Right renal pelvis (tissue), 4 donors: ENCODE results near the gene HES4. TPM values are rescaled to one million over a fixed set of nuclear protein-coding genes. Genes with fewer than 3 reads are reported as not detected.

ENCODE experiments used
- DNase-seq, 4 donors: peaks; one replicate each; pipeline ENCODE4 v3.0.0-alpha.2; 2013; ENCODE audit warnings: low read depth in 4 of 4, low spot score in 3 of 4, missing footprints in 1 of 4
- polyA plus RNA-seq, 4 donors: library from polyadenylated mRNA; unstranded; fragments of 120-200 nt; gene quantifications; one replicate each; pipeline ENCODE4 v1.2.1, GENCODE V29; 2013; ENCODE audit not compliant: insufficient read length in 4 of 4

Gene HES4
- polyA plus RNA-seq, 4 donors: 16.7 to 56.7 (median 20.2) TPM

- no peak for DNase-seq
Observed at GRCh38 chr1:954927-955326, 45.0 kb downstream of the HES4 start.

- DNase-seq: no peak
Observed at GRCh38 chr1:953524-954320, 46.2 kb downstream of the HES4 start.

GRCh38 chr1:952603-953002 lies 47.3 kb downstream of the HES4 start:
- DNase-seq: no peak

GRCh38 chr1:952201-952600 lies 47.7 kb downstream of the HES4 start:
- no peak for DNase-seq

- no peak for DNase-seq
Observed at GRCh38 chr1:951364-951763, 48.5 kb downstream of the HES4 start.

GRCh38 chr1:950881-951280 lies 49.0 kb downstream of the HES4 start:
- DNase-seq: no peak

GRCh38 chr1:950268-950667 lies 49.6 kb downstream of the HES4 start:
- no peak for DNase-seq

Other genes with a start within 250 kb of the HES4 start
- gene SAMD11, start 76.2 kb downstream of the HES4 start, polyA plus RNA-seq: 10 to 100 TPM; 54.0 to 86.3 (median 65.2) TPM
- 10 to 100 TPM; 53.1 to 65.2 (median 57.0) TPM for gene NOC2L, start 40.8 kb downstream of the HES4 start, polyA plus RNA-seq
- gene KLHL17, start 39.5 kb downstream of the HES4 start, polyA plus RNA-seq: 10 to 100 TPM in 2 of 4 donors, 1 to 10 TPM in 2; 9.3 to 15.2 (median 11.3) TPM
- gene PLEKHN1, start 33.6 kb downstream of the HES4 start, polyA plus RNA-seq: 1 to 10 TPM in 1 of 4 donors, under 1 TPM in 3; 0.13 to 1.2 (median 0.46) TPM
- gene PERM1, start 18.0 kb downstream of the HES4 start, polyA plus RNA-seq: under 1 TPM in 3 of 4 donors, not detected in 1; 0.14 to 0.38 (median 0.37) TPM
- gene ISG15, start 13.4 kb upstream of the HES4 start, polyA plus RNA-seq: 10 to 100 TPM in 3 of 4 donors, 1 to 10 TPM in 1; 9.1 to 15.7 (median 13.3) TPM
- gene AGRN, start 20.0 kb upstream of the HES4 start, polyA plus RNA-seq: 100 to 1,000 TPM; 200 to 311 (median 231) TPM
- gene RNF223, start 74.2 kb upstream of the HES4 start, polyA plus RNA-seq: under 1 TPM; 0.14 to 0.88 (median 0.37) TPM
- 10 to 100 TPM in 1 of 4 donors, 1 to 10 TPM in 3; 7.9 to 14.8 (median 9.5) TPM for gene C1orf159, start 116.0 kb upstream of the HES4 start, polyA plus RNA-seq
- gene TTLL10, start 173.8 kb upstream of the HES4 start, polyA plus RNA-seq: under 1 TPM; 0.33 to 0.83 (median 0.63) TPM
- 1 to 10 TPM in 1 of 4 donors, under 1 TPM in 2, not detected in 1; 0.29 to 1.1 (median 0.67) TPM for gene TNFRSF18, start 206.5 kb upstream of the HES4 start, polyA plus RNA-seq
- 1 to 10 TPM; 1.6 to 2.5 (median 2.2) TPM for gene TNFRSF4, start 214.1 kb upstream of the HES4 start, polyA plus RNA-seq
- 100 to 1,000 TPM; 115 to 137 (median 133) TPM for gene SDF4, start 231.9 kb upstream of the HES4 start, polyA plus RNA-seq
- gene B3GALT6, start 232.1 kb upstream of the HES4 start, polyA plus RNA-seq: 10 to 100 TPM; 18.0 to 28.4 (median 20.6) TPM
- gene C1QTNF12, start 246.6 kb upstream of the HES4 start, polyA plus RNA-seq: 10 to 100 TPM in 2 of 4 donors, 1 to 10 TPM in 2; 9.0 to 20.6 (median 9.9) TPM